GM23338 (cell line): Measurements from ENCODE around the gene TMEM63C. TPM values are rescaled to one million over a fixed set of nuclear protein-coding genes. Genes with fewer than 3 reads are reported as not detected.

ENCODE experiments used
- ATAC-seq: fragments of 200-7000 bp; cut with Tn5 transposase; 3 replicates; pipeline ENCODE4 v1.9.1; 2020
- DNase-seq: peaks from one replicate; pipeline ENCODE4 v3.0.0-alpha.2; 2015; ENCODE audit warnings: low spot score
- H2AFZ ChIP-seq: fragments of 200-600 bp; sonication (generic); 2 replicates; pipeline ENCODE4 v1.8.0; 2016; ENCODE audit warnings: antibody characterized with exemption, mild to moderate bottlenecking, moderate library complexity
- H3F3A ChIP-seq: fragments of 200-600 bp; sonication (generic); replicated peaks from 2 replicates; pipeline ENCODE4 v1.8.0; 2017; ENCODE audit warnings: antibody characterized with exemption, mixed run types, low read depth
- H3K27ac ChIP-seq: fragments of 200-600 bp; sonication (generic); 2 replicates; pipeline ENCODE4 v1.6.1; 2016; ENCODE audit warnings: low read depth
- H3K27me3 ChIP-seq: fragments of 200-600 bp; sonication (generic); 2 replicates; pipeline ENCODE4 v1.8.0; 2016; ENCODE audit warnings: mild to moderate bottlenecking, mixed run types, moderate library complexity; ENCODE audit not compliant: insufficient read depth
- H3K36me3 ChIP-seq: fragments of 200-600 bp; sonication (generic); 2 replicates; pipeline ENCODE4 v1.8.0; 2016; ENCODE audit warnings: mild to moderate bottlenecking; ENCODE audit not compliant: insufficient read depth
- H3K4me1 ChIP-seq: fragments of 200-600 bp; sonication (generic); 2 replicates; pipeline ENCODE4 v1.8.0; 2016; ENCODE audit warnings: mild to moderate bottlenecking, moderate library complexity; ENCODE audit not compliant: insufficient read depth
- H3K4me2 ChIP-seq: fragments of 200-600 bp; sonication (generic); 2 replicates; pipeline ENCODE4 v1.7.1; 2017; ENCODE audit warnings: mixed run types
- H3K4me3 ChIP-seq: fragments of 200-600 bp; sonication (generic); 2 replicates; pipeline ENCODE4 v1.6.1; 2016; ENCODE audit warnings: mixed run types
- H3K79me2 ChIP-seq: fragments of 200-600 bp; sonication (generic); replicated peaks from 2 replicates; pipeline ENCODE4 v1.8.0; 2017; ENCODE audit warnings: mild to moderate bottlenecking; ENCODE audit not compliant: insufficient read depth
- H3K9me2 ChIP-seq: fragments of 200-600 bp; sonication (generic); 2 replicates; pipeline ENCODE4 v1.8.0; 2017; ENCODE audit not compliant: insufficient read depth
- H4K20me1 ChIP-seq: fragments of 200-600 bp; sonication (generic); replicated peaks from 2 replicates; pipeline ENCODE4 v1.8.0; 2017; ENCODE audit warnings: mild to moderate bottlenecking; ENCODE audit not compliant: insufficient read depth
- H3K27ac Mint-ChIP-seq: 2 replicates; pipeline ENCODE4 v1.8.0; 2020; ENCODE audit warnings: inconsistent platforms, mild to moderate bottlenecking, moderate library complexity, mixed read lengths
- H3K27me3 Mint-ChIP-seq: 3 replicates; pipeline ENCODE4 v1.8.0; 2022; ENCODE audit warnings: low read depth, mild to moderate bottlenecking, moderate library complexity, mixed read lengths, inconsistent platforms; ENCODE audit not compliant: insufficient read depth, poor library complexity
- H3K36me3 Mint-ChIP-seq: 3 replicates; pipeline ENCODE4 v1.8.0; 2021; ENCODE audit warnings: low read depth, mild to moderate bottlenecking, inconsistent platforms, moderate library complexity, mixed read lengths
- H3K4me1 Mint-ChIP-seq: 3 replicates; pipeline ENCODE4 v1.8.0; 2020; ENCODE audit warnings: mild to moderate bottlenecking, inconsistent platforms, mixed read lengths
- H3K4me3 Mint-ChIP-seq: 3 replicates; pipeline ENCODE4 v1.8.0; 2021; ENCODE audit warnings: moderate library complexity, mild to moderate bottlenecking, inconsistent platforms, mixed read lengths
- H3K9me3 Mint-ChIP-seq: 3 replicates; pipeline ENCODE4 v1.8.0; 2020; ENCODE audit warnings: moderate library complexity, mild to moderate bottlenecking, inconsistent platforms, mixed read lengths
- CREB1 ChIP-seq: fragments of 250-450 bp; sonication (Bioruptor Pico); IDR thresholded peaks from 2 replicates; pipeline ENCODE4 v1.5.0; 2020; ENCODE audit warnings: low read depth, mild to moderate bottlenecking, moderate library complexity
- EZH2 ChIP-seq: fragments of 200-600 bp; sonication (generic); IDR thresholded peaks from one replicate; pipeline ENCODE4 v1.8.0; 2017; ENCODE audit warnings: antibody characterized with exemption, mild to moderate bottlenecking, low read depth; ENCODE audit not compliant: unreplicated experiment
- EZH2phosphoT487 ChIP-seq: fragments of 200-600 bp; sonication (generic); IDR thresholded peaks from one replicate; pipeline ENCODE4 v1.8.1; 2018; ENCODE audit warnings: antibody characterized with exemption; ENCODE audit not compliant: unreplicated experiment
- JUNB ChIP-seq: IDR thresholded peaks from one replicate; pipeline ENCODE4 v1.6.1; 2016; ENCODE audit warnings: antibody characterized with exemption; ENCODE audit not compliant: unreplicated experiment
- NANOG ChIP-seq: IDR thresholded peaks from 2 replicates; pipeline ENCODE4 v1.6.1; 2016; ENCODE audit warnings: antibody characterized with exemption, borderline replicate concordance
- POLR2AphosphoS5 ChIP-seq: IDR thresholded peaks from 2 replicates; pipeline ENCODE4 v1.6.1; 2016; ENCODE audit warnings: antibody characterized with exemption, low read depth
- STAT1 ChIP-seq: IDR thresholded peaks from one replicate; pipeline ENCODE4 v1.6.1; 2016; ENCODE audit warnings: antibody characterized with exemption; ENCODE audit not compliant: unreplicated experiment
- ZNF114 ChIP-seq: fragments of 250-450 bp; sonication (Bioruptor Pico); IDR thresholded peaks from 2 replicates; pipeline ENCODE4 v1.5.0; 2020; ENCODE audit warnings: mild to moderate bottlenecking, moderate library complexity
- ZNF331 ChIP-seq: fragments of 250-450 bp; sonication (Bioruptor Pico); IDR thresholded peaks from 2 replicates; pipeline ENCODE4 v1.5.0; 2020; ENCODE audit warnings: low read depth, mild to moderate bottlenecking, moderate library complexity
- polyA plus RNA-seq: library from polyadenylated mRNA; unstranded; fragments of >200 nt; fragmentation: Nextera tagmentation; extraction: Ambion mirVana; gene quantifications from 2 replicates; pipeline ENCODE4 v1.2.1, GENCODE V29; 2016
- total RNA-seq: library from RNA; depleted of rRNA; stranded (reverse); fragments of >200 nt; shearing (Covaris generic); gene quantifications from 2 replicates; pipeline ENCODE4 v1.2.3, GENCODE V29; 2014
- TF ChIP-seq, protein P1 (sequence below): fragments of 250-450 bp; sonication (Bioruptor Pico); IDR thresholded peaks from 2 replicates; pipeline ENCODE4 v1.5.0; 2020; ENCODE audit warnings: mild to moderate bottlenecking, moderate library complexity
- TF ChIP-seq, protein P2 (sequence below), 2 experiments: fragments of 200-600 bp in 1 of 2; sonication (generic) in 1 of 2; conservative IDR thresholded peaks; 2 replicates each; pipeline versions ENCODE4 v1.5.1 to v1.6.1; 2016 to 2017; ENCODE audit warnings: antibody characterized with exemption in 2 of 2, low read depth in 2 of 2, mild to moderate bottlenecking in 2 of 2, moderate library complexity in 1 of 2
- TF ChIP-seq, protein P3 (sequence below): IDR thresholded peaks from one replicate; pipeline ENCODE4 v1.6.1; 2018; ENCODE audit warnings: antibody characterized with exemption; ENCODE audit not compliant: unreplicated experiment
- TF ChIP-seq, protein P4 (sequence below): IDR thresholded peaks from 2 replicates; pipeline ENCODE4 v1.6.1; 2016; ENCODE audit warnings: antibody characterized with exemption

The TMEM63C gene
- total and polyA plus RNA-seq, 2 experiments from 2014 or later: 2.1 to 6.3 TPM

DNA sequence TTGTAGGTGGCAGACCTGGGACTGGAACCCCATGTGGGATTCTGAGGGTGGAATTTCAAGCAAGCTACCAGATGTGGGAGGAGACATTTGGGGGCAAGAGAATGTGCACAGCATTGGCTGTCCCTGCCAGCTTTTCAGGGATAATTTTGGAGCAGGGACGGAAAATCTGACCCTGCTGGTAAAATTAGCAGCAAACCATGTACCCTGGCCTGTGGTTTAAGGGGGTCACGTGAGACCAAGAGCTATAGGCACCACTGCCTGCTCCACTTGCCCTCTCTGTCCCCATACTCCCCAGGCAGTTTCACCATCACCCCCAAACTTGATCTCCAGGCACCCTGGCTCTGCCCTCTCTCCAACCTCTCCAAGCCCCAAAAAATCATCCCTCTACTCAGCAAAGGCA, 26.5 kb upstream of the TMEM63C start:
- no peak overlapping the region for H3K4me3 ChIP-seq
- no peaks in the 10 kb centered on the region for H3K9me2 ChIP-seq
- H3K4me2 ChIP-seq: no peak overlapping the region
- no peaks in the 10 kb centered on the region for H3K9me3 Mint-ChIP-seq
- H3K27me3 ChIP-seq: no peaks in the 10 kb centered on the region
- no peak overlapping the region for H2AFZ ChIP-seq
- H3K27ac Mint-ChIP-seq: no peak overlapping the region
- H3K79me2 ChIP-seq: no peaks in the 10 kb centered on the region
- no peaks in the 10 kb centered on the region for H3K36me3 ChIP-seq
- H4K20me1 ChIP-seq: no peaks in the 10 kb centered on the region
- H3K4me1 ChIP-seq: peaks cover 22% of the 10 kb centered on the region
- TF ChIP-seq CREB1 (CRISPR knock-in tag): no peak
- TF ChIP-seq, protein P1, sequence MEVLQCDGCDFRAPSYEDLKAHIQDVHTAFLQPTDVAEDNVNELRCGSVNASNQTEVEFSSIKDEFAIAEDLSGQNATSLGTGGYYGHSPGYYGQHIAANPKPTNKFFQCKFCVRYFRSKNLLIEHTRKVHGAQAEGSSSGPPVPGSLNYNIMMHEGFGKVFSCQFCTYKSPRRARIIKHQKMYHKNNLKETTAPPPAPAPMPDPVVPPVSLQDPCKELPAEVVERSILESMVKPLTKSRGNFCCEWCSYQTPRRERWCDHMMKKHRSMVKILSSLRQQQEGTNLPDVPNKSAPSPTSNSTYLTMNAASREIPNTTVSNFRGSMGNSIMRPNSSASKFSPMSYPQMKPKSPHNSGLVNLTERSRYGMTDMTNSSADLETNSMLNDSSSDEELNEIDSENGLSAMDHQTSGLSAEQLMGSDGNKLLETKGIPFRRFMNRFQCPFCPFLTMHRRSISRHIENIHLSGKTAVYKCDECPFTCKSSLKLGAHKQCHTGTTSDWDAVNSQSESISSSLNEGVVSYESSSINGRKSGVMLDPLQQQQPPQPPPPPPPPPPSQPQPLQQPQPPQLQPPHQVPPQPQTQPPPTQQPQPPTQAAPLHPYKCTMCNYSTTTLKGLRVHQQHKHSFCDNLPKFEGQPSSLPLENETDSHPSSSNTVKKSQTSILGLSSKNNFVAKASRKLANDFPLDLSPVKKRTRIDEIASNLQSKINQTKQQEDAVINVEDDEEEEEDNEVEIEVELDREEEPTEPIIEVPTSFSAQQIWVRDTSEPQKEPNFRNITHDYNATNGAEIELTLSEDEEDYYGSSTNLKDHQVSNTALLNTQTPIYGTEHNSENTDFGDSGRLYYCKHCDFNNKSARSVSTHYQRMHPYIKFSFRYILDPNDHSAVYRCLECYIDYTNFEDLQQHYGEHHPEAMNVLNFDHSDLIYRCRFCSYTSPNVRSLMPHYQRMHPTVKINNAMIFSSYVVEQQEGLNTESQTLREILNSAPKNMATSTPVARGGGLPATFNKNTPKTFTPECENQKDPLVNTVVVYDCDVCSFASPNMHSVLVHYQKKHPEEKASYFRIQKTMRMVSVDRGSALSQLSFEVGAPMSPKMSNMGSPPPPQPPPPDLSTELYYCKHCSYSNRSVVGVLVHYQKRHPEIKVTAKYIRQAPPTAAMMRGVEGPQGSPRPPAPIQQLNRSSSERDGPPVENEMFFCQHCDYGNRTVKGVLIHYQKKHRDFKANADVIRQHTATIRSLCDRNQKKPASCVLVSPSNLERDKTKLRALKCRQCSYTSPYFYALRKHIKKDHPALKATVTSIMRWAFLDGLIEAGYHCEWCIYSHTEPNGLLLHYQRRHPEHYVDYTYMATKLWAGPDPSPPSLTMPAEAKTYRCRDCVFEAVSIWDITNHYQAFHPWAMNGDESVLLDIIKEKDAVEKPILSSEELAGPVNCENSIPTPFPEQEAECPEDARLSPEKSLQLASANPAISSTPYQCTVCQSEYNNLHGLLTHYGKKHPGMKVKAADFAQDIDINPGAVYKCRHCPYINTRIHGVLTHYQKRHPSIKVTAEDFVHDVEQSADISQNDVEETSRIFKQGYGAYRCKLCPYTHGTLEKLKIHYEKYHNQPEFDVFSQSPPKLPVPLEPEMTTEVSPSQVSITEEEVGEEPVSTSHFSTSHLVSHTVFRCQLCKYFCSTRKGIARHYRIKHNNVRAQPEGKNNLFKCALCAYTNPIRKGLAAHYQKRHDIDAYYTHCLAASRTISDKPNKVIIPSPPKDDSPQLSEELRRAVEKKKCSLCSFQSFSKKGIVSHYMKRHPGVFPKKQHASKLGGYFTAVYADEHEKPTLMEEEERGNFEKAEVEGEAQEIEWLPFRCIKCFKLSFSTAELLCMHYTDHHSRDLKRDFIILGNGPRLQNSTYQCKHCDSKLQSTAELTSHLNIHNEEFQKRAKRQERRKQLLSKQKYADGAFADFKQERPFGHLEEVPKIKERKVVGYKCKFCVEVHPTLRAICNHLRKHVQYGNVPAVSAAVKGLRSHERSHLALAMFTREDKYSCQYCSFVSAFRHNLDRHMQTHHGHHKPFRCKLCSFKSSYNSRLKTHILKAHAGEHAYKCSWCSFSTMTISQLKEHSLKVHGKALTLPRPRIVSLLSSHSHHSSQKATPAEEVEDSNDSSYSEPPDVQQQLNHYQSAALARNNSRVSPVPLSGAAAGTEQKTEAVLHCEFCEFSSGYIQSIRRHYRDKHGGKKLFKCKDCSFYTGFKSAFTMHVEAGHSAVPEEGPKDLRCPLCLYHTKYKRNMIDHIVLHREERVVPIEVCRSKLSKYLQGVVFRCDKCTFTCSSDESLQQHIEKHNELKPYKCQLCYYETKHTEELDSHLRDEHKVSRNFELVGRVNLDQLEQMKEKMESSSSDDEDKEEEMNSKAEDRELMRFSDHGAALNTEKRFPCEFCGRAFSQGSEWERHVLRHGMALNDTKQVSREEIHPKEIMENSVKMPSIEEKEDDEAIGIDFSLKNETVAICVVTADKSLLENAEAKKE (CRISPR knock-in tag): no peak
- no peak for TF ChIP-seq POLR2AphosphoS5
- TF ChIP-seq EZH2: no peak
- TF ChIP-seq ZNF114: no peak
- no peak for TF ChIP-seq STAT1
- no peak for TF ChIP-seq EZH2phosphoT487
- TF ChIP-seq, protein P2, sequence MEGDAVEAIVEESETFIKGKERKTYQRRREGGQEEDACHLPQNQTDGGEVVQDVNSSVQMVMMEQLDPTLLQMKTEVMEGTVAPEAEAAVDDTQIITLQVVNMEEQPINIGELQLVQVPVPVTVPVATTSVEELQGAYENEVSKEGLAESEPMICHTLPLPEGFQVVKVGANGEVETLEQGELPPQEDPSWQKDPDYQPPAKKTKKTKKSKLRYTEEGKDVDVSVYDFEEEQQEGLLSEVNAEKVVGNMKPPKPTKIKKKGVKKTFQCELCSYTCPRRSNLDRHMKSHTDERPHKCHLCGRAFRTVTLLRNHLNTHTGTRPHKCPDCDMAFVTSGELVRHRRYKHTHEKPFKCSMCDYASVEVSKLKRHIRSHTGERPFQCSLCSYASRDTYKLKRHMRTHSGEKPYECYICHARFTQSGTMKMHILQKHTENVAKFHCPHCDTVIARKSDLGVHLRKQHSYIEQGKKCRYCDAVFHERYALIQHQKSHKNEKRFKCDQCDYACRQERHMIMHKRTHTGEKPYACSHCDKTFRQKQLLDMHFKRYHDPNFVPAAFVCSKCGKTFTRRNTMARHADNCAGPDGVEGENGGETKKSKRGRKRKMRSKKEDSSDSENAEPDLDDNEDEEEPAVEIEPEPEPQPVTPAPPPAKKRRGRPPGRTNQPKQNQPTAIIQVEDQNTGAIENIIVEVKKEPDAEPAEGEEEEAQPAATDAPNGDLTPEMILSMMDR (conservative IDR thresholded peaks at IDR 0.05; ENCODE audit: low read depth in 2 of 2): no peak
- TF ChIP-seq, protein P3, sequence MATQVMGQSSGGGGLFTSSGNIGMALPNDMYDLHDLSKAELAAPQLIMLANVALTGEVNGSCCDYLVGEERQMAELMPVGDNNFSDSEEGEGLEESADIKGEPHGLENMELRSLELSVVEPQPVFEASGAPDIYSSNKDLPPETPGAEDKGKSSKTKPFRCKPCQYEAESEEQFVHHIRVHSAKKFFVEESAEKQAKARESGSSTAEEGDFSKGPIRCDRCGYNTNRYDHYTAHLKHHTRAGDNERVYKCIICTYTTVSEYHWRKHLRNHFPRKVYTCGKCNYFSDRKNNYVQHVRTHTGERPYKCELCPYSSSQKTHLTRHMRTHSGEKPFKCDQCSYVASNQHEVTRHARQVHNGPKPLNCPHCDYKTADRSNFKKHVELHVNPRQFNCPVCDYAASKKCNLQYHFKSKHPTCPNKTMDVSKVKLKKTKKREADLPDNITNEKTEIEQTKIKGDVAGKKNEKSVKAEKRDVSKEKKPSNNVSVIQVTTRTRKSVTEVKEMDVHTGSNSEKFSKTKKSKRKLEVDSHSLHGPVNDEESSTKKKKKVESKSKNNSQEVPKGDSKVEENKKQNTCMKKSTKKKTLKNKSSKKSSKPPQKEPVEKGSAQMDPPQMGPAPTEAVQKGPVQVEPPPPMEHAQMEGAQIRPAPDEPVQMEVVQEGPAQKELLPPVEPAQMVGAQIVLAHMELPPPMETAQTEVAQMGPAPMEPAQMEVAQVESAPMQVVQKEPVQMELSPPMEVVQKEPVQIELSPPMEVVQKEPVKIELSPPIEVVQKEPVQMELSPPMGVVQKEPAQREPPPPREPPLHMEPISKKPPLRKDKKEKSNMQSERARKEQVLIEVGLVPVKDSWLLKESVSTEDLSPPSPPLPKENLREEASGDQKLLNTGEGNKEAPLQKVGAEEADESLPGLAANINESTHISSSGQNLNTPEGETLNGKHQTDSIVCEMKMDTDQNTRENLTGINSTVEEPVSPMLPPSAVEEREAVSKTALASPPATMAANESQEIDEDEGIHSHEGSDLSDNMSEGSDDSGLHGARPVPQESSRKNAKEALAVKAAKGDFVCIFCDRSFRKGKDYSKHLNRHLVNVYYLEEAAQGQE: no peak
- TF ChIP-seq NANOG: no peak
- TF ChIP-seq, protein P4, sequence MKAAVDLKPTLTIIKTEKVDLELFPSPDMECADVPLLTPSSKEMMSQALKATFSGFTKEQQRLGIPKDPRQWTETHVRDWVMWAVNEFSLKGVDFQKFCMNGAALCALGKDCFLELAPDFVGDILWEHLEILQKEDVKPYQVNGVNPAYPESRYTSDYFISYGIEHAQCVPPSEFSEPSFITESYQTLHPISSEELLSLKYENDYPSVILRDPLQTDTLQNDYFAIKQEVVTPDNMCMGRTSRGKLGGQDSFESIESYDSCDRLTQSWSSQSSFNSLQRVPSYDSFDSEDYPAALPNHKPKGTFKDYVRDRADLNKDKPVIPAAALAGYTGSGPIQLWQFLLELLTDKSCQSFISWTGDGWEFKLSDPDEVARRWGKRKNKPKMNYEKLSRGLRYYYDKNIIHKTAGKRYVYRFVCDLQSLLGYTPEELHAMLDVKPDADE: no peak
- no peak for TF ChIP-seq JUNB
- no peak for TF ChIP-seq ZNF331 (CRISPR knock-in tag)
- H3K36me3 Mint-ChIP-seq: no peaks in the 10 kb centered on the region
- DNase-seq: no peak
- no peak overlapping the region for H3K4me3 Mint-ChIP-seq
- H3K27me3 Mint-ChIP-seq: peaks cover 19% of the 10 kb centered on the region
- 0 out of 2 replicates have a peak, but pooled peaks cover 2% of the 10 kb centered on the region for H3F3A ChIP-seq
- H3K27ac ChIP-seq: no peak overlapping the region
- H3K4me1 Mint-ChIP-seq: peaks cover 47% of the 10 kb centered on the region
- ATAC-seq: no peak
